Stimulated activated CD4-positive, alpha-beta T cell treated with anti-CD3 and anti-CD28 coated beads, TNF-alpha, amount 100 ng/mL, for 1 hour (primary cell): Measurements from ENCODE around the gene FCRL5.
"Not testable (repeated sequence)": the region's sequence is repeated elsewhere in the genome, so short reads cannot be mapped to it uniquely, and the experiment has no call there.

Source experiments
- DNase-seq, 3 donors: peaks; one replicate each; pipeline ENCODE4 v3.0.0-alpha.2; 2020; ENCODE audit warnings: low read depth in 3 of 3, low spot score in 1 of 3

The FCRL5 gene

GRCh38 chr1:157488156-157488555 lies 64.2 kb downstream of the FCRL5 start:
- DNase-seq, result no peak

- no peak for DNase-seq
These were observed 64.8 kb downstream of the FCRL5 start for GRCh38 chr1:157487504-157487903.

GRCh38 chr1:157487096-157487495 lies 65.2 kb downstream of the FCRL5 start:
- no peak for DNase-seq

GRCh38 chr1:157486400-157486799 lies 65.9 kb downstream of the FCRL5 start:
- DNase-seq, result not testable (repeated sequence)

GRCh38 chr1:157485793-157486192 lies 66.5 kb downstream of the FCRL5 start:
- DNase-seq, result no peak

- no peak for DNase-seq
These were observed 67.7 kb downstream of the FCRL5 start for GRCh38 chr1:157484573-157484972.

- no peak for DNase-seq
These were observed 68.7 kb downstream of the FCRL5 start for GRCh38 chr1:157483635-157484034.

GRCh38 chr1:157482717-157483116 lies 69.6 kb downstream of the FCRL5 start:
- DNase-seq, result no peak

- DNase-seq, result no peak
These were observed 70.1 kb downstream of the FCRL5 start for GRCh38 chr1:157482174-157482573.

- DNase-seq, result no peak
These were observed 74.3 kb downstream of the FCRL5 start for GRCh38 chr1:157478030-157478429.

GRCh38 chr1:157477419-157477818 lies 74.9 kb downstream of the FCRL5 start:
- no peak for DNase-seq

- DNase-seq, result no peak
These were observed 79.4 kb downstream of the FCRL5 start for GRCh38 chr1:157472959-157473358.

GRCh38 chr1:157472056-157472701 lies 80.1 kb downstream of the FCRL5 start:
- no peak for DNase-seq

GRCh38 chr1:157471531-157471930 lies 80.8 kb downstream of the FCRL5 start:
- no peak for DNase-seq

- DNase-seq, result no peak
These were observed 82.3 kb downstream of the FCRL5 start for GRCh38 chr1:157469752-157470675.

- DNase-seq, result no peak
These were observed 83.0 kb downstream of the FCRL5 start for GRCh38 chr1:157469300-157469699.

- no peak for DNase-seq
These were observed 86.3 kb downstream of the FCRL5 start for GRCh38 chr1:157466011-157466410.
